ENCODE data around the gene OTOF.

DNA sequence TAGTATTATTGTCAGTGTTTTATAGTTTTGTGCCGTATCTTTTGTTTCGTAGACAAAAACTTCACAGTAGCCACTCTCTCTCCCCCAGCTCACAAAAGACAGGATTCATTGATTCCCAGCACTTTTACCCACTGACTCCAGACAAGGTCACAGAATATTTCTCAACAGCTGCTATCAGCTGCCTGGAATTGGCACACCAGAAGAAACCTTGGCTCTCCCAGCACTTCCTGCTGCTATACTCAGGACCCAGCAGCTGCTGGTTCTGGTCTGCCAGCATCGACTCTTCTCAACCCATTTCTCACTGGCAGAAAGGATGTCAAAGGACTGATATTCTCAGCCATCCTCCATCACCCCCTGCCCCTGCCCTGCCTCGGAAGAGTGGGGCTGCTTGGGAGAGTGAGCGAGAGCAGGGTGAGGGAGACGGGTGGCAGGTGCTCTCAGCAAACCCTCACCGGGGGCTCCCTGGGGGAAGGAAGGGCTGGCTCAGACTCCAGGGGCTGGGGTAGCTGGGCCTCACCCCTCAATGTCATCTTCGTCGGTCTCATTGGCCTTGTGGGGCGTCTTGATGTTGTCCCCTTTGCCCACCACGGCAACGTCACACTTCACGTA lies 6.1 kb upstream of the OTOF start:
- TF ChIP-seq, protein P1, sequence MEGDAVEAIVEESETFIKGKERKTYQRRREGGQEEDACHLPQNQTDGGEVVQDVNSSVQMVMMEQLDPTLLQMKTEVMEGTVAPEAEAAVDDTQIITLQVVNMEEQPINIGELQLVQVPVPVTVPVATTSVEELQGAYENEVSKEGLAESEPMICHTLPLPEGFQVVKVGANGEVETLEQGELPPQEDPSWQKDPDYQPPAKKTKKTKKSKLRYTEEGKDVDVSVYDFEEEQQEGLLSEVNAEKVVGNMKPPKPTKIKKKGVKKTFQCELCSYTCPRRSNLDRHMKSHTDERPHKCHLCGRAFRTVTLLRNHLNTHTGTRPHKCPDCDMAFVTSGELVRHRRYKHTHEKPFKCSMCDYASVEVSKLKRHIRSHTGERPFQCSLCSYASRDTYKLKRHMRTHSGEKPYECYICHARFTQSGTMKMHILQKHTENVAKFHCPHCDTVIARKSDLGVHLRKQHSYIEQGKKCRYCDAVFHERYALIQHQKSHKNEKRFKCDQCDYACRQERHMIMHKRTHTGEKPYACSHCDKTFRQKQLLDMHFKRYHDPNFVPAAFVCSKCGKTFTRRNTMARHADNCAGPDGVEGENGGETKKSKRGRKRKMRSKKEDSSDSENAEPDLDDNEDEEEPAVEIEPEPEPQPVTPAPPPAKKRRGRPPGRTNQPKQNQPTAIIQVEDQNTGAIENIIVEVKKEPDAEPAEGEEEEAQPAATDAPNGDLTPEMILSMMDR (IDR thresholded peaks at IDR 0.05) = no peak
- TF ChIP-seq, protein P2, sequence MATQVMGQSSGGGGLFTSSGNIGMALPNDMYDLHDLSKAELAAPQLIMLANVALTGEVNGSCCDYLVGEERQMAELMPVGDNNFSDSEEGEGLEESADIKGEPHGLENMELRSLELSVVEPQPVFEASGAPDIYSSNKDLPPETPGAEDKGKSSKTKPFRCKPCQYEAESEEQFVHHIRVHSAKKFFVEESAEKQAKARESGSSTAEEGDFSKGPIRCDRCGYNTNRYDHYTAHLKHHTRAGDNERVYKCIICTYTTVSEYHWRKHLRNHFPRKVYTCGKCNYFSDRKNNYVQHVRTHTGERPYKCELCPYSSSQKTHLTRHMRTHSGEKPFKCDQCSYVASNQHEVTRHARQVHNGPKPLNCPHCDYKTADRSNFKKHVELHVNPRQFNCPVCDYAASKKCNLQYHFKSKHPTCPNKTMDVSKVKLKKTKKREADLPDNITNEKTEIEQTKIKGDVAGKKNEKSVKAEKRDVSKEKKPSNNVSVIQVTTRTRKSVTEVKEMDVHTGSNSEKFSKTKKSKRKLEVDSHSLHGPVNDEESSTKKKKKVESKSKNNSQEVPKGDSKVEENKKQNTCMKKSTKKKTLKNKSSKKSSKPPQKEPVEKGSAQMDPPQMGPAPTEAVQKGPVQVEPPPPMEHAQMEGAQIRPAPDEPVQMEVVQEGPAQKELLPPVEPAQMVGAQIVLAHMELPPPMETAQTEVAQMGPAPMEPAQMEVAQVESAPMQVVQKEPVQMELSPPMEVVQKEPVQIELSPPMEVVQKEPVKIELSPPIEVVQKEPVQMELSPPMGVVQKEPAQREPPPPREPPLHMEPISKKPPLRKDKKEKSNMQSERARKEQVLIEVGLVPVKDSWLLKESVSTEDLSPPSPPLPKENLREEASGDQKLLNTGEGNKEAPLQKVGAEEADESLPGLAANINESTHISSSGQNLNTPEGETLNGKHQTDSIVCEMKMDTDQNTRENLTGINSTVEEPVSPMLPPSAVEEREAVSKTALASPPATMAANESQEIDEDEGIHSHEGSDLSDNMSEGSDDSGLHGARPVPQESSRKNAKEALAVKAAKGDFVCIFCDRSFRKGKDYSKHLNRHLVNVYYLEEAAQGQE (IDR thresholded peaks at IDR 0.05) = no peak
- no peak for TF ChIP-seq ZFP36 (IDR thresholded peaks at IDR 0.05; ENCODE audit: borderline replicate concordance, partially characterized antibody)
- no peak for TF ChIP-seq MYC (IDR thresholded peaks at IDR 0.05; ENCODE audit: borderline replicate concordance, low read length)
- TF ChIP-seq, protein P3, sequence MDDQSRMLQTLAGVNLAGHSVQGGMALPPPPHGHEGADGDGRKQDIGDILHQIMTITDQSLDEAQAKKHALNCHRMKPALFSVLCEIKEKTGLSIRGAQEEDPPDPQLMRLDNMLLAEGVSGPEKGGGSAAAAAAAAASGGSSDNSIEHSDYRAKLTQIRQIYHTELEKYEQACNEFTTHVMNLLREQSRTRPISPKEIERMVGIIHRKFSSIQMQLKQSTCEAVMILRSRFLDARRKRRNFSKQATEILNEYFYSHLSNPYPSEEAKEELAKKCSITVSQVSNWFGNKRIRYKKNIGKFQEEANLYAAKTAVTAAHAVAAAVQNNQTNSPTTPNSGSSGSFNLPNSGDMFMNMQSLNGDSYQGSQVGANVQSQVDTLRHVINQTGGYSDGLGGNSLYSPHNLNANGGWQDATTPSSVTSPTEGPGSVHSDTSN (IDR thresholded peaks at IDR 0.05) = no peak
- TF ChIP-seq, protein P4, sequence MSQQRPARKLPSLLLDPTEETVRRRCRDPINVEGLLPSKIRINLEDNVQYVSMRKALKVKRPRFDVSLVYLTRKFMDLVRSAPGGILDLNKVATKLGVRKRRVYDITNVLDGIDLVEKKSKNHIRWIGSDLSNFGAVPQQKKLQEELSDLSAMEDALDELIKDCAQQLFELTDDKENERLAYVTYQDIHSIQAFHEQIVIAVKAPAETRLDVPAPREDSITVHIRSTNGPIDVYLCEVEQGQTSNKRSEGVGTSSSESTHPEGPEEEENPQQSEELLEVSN (IDR thresholded peaks at IDR 0.05; ENCODE audit: borderline replicate concordance, low read depth) = no peak
- TF ChIP-seq, protein P5, sequence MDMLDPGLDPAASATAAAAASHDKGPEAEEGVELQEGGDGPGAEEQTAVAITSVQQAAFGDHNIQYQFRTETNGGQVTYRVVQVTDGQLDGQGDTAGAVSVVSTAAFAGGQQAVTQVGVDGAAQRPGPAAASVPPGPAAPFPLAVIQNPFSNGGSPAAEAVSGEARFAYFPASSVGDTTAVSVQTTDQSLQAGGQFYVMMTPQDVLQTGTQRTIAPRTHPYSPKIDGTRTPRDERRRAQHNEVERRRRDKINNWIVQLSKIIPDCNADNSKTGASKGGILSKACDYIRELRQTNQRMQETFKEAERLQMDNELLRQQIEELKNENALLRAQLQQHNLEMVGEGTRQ (IDR thresholded peaks at IDR 0.05) = no peak
- no peak for TF ChIP-seq POLR2A (IDR thresholded peaks at IDR 0.05; ENCODE audit: low read length)
- TF ChIP-seq ZSCAN20 (CRISPR knock-in tag; IDR thresholded peaks at IDR 0.05) = no peak
- no peak for TF ChIP-seq NR3C1 (IDR thresholded peaks at IDR 0.05)
- TF ChIP-seq PHF8 (IDR thresholded peaks at IDR 0.05; ENCODE audit: borderline replicate concordance, low read depth) = no peak
- TF ChIP-seq SMC3 (IDR thresholded peaks at IDR 0.05) = no peak
- no peak for TF ChIP-seq MAFK (IDR thresholded peaks at IDR 0.05; ENCODE audit: partially characterized antibody)

All from A549 (cell line).